Measurements from ENCODE around the gene PLCB1. TPM values are rescaled to one million over a fixed set of nuclear protein-coding genes. Genes with fewer than 3 reads are reported as not detected.
A peak's percentile ranks its signal among the peaks of the same experiment; 100 is the strongest.

The PLCB1 gene
- total RNA-seq, 1 donor from 2014 or later = 6.3 TPM

DNA sequence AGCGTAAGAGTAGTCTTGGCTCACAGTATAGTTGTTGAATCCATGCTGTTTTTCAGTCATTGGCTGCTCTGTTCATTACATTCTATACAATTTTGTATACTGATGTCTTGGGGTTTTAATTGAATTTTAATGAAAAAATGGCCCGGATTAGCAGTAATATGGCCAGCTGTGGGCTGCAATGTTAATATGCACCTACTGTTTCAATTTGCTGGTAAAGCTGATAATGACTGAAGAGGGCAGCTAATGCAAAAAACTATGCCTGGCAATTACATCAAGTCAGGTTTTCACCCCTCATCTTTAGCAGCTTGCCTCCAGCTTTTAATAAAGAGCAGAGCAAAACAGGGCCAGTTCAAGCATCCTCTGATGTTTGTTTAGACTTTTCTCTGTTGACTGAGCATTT is 394.5 kb downstream of the PLCB1 start:
- intact Hi-C loops (cut with DNase I) = no loop called here
- ATAC-seq (ENCODE audit: poor library complexity) (no peak), DNase-seq (no peak)

DNA sequence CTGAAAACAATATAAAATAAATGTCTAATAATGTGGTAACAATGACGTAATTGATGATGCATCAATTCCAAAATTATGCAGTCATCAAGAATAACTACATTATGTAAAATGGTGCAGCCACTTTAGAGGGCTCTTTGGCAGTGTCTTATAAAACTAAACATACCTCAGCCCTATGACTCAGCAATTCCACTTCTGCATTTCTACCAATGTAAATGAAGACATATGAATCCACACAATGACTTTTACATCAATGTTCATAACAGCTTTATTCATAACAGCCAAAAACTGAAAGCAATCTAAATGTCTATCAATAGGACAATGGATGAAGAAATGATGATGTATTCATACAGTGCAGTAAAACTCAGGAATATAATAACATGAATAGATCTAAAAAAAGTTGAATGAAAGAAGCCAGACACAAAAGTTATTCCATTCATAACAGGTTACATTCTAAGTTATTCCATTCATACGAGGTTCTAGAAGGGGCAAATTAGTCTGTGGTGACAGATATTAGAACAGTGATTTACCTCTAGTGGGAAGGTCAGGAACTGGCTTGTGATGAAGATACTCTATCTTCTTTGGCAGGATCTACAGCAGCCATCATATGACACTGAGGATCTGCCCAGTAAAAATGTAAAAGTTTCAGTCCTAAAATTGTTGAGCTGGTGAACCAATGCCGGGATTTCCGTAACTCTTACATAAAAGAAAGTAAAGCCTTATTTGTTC is 396.1 kb downstream of the PLCB1 start:
- DNase-seq (no peak), ATAC-seq (ENCODE audit: poor library complexity) (no peak)
- intact Hi-C loops (cut with DNase I) = no loop called here

DNA sequence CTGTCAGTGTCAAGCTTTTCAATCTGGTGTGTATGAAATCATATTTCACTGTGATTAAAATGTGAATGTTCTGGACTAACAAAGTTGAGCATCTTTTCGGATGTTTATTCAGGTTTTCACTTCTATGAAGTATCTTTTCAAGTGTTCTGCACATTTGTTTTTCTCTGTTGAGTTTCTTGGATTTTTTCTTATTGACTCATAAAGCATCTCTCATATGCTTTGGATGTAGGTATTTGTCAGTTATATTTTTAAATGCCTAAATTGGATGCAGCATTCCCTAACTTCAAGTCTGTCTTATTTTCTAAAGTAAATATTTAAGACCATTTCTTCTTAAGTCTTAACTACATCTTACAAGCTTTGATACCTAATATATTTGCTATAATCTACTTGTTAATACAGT is 398.0 kb downstream of the PLCB1 start:
- intact Hi-C loops (cut with DNase I) = no loop called here
- DNase-seq (no peak), ATAC-seq (ENCODE audit: poor library complexity) (no peak)

DNA sequence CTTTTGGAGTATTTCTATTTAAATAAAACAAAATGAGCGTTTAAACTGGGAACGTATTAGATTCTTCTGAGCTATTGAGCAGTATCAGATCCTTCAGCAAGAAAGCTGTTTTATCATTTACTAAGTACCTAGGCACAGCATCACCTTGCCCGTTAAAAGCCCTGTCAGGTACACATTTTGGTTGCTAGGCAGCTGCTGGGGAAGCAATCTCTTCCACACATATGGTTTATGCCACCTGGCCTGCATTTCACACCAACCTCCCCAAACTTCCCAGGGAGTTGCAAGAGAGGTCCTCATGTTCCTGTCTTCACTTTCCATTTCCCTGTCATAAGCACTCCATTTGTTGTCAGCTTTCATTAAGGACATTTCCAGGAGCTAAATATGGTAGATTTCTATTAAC is 400.1 kb downstream of the PLCB1 start:
- no peak for ATAC-seq (ENCODE audit: poor library complexity)
- intact Hi-C loops (cut with DNase I) = no loop called here
- no peak for DNase-seq

DNA sequence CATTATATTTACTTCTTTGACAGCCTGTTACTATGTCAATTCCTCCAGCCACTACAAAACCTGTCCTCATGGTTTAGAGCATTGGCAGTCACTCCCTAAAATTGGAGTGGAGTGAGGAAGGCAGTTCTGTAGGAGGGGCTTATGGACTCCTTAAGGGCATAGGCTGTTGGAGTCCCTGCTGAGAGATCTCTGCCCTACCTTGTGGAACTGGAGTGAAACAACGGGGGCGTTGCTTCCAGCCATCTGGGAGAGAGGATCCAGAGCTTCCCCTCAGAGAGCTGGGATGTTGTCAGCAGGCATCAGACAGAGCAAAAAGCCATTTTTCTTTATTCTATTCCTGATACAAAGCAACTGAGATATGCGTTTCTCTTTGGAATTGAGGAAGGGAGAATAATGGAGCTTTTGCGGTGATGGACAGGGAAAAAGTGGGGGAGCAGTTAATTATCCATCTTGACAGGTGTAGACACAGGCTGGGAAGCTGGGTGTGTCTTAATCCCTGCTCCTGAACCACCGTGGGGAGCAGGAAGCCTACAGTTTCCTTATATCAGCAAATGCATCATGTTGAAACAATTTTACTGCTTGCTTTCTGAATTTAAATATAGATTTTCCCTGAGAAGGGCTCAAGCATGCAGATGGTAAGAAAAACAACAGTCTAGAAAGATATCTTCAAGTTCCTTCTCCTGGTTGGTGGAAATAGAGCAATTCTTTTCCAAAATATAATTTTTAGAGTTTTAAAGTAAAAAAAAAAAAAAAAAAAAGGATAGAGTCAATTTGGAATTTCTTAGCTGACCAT is 402.5 kb downstream of the PLCB1 start:
- intact Hi-C loops (cut with DNase I) = no loop called here
- no peak for ATAC-seq (ENCODE audit: poor library complexity)
- DNase-seq = no peak

DNA sequence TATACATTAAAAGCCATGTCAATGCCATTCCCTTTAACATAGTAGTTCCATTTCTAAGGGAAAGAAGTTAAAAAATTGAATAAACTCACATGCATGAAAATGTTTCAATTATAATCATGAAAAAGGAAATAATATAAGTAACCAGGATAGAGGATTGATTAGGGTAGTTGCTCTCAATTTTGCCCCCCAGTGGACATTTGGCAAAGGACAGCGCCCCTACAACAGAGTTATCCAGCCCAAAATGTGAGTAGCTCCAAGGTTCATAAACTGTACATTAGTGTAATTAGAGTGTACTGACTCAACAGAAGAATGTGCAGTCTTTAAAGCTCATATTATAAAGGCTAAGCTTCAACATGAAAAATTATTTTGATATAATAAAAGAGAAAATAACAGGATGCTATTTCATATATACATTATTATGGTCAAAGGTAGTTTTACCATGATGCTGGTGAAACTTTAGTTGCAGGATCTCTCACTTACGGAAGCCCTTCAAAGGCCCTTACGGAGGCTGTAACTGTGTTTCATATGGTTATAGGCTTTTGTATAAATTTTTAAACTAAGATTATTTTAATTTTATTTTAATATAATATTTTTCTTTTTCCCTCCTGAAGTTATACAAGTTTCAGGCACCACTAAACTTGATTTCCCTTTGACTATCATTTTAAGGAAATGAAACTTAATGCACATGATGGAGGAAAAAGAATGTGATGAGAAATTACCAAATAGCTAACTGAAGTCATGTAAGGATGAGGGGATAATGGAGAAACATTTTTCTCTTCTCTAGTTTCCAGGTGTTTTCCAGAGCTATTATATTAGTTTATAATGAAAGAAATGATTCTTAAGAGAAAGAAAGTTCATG is 403.6 kb downstream of the PLCB1 start:
- intact Hi-C loops (cut with DNase I) = no loop called here
- no peak for ATAC-seq (ENCODE audit: poor library complexity)

DNA sequence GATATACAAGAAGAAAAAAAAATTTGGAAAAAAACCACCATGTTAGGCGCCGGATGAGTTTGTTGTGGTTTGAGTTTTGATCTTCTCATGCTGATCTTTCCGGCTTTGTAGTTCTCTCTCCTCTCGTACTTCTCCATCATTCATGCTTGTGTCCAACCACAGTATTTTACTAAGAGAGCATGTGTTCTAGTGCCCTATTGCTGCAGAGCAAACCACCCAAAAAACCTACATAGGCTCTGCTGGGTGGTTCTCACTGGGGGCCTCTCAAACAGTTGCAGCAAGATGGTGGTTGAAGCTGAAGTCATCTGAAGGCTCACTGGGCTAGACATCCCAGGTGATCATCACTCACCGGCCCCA is 404.2 kb downstream of the PLCB1 start:
- intact Hi-C loops (cut with DNase I) = no loop called here
- ATAC-seq (ENCODE audit: poor library complexity) (no peak), DNase-seq (no peak)

More for the DNA sequence above, 403.6 kb downstream of the PLCB1 start:
- no peak for DNase-seq

DNA sequence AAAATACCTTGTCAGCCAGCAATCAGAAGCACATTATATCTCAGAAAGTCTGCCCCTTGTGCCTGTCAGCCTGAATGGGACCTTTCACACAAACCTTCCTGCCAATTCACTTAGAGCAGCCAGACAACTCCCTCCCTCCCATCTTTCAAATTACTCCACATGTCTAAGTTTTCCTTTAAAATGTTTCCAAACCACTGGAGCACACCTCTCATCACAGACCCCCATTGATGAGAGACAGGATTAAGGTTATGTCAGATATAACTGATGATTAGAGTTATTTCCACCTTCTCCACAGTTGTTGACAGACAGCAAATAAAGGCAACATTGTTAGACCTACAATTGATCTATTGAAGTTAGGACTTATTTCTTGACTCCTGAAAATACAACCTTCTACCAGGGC is 408.4 kb downstream of the PLCB1 start:
- DNase-seq = no peak
- intact Hi-C loops (cut with DNase I) = no loop called here
- no peak for ATAC-seq (ENCODE audit: poor library complexity)

DNA sequence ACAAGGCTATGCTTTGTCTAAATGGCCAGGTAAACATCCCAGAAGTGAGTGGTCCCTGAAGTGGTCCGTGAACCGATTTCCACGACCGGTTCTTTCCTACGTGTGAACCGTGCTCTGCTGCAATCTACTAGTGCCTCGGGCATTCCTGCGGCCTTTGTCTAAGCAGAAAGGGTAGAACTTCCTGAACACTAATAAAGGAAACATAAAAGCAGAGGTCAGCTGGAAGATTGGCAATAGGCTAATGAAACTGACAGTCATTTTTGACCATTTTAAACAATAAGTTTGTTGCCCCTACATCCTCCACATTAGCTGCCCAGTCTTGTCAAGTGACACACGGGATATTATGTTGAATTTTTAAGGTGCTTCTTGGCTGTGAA is 410.0 kb downstream of the PLCB1 start:
- intact Hi-C loops (cut with DNase I) = no loop called here
- no peak for ATAC-seq (ENCODE audit: poor library complexity)

DNA sequence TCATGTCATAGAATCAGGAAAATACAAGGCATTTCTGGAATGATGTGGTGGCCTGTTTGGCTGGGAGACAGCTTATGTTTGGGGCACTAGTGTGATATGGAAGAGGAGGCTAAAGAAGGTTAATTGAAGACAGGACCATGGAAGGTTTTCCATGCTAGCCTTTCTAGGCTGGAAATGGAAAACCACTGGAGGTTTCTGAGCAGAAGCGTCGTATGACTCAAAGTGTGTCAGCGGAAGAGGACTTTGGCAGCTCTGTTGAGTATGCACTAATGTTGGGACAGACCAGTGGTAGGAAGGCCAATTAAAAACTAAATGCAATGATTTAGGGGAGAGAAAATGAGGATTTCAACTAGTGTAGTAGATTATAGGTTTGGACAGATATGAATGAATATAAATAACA is 413.1 kb downstream of the PLCB1 start:
- no peak for ATAC-seq (ENCODE audit: poor library complexity)
- no peak for DNase-seq
- intact Hi-C loops (cut with DNase I) = no loop called here

More for the DNA sequence above, 410.0 kb downstream of the PLCB1 start:
- no peak for DNase-seq

DNA sequence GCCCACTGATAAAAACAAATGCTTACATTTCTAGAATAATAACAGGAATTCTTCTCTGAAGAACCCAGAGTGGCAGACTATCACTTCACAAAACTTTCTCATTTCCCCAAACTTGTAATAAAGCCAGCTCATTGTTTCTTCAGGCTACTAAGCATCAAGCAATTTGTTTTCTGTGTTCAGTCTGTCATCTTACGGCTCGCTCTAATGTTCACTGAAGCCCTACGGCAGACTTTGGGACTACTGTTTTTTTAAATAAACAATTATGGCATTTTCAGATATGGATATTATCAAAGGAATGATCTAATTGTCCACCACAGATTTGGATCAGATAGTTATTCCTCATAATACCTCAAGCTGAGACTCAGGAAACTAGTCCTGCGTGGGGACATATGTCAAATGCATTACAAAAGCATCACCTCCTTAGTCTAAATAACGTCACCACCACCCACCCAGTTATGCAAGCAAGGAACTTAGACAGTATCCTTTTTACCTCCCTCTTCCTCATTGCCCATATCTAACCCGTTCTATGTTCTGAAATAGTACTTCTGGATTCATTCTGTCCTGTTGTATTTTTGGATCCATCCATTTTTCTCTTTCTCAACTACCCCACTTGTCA is 415.1 kb downstream of the PLCB1 start:
- intact Hi-C loops (cut with DNase I) = no loop called here
- ATAC-seq (ENCODE audit: poor library complexity) = peak; percentile 31
- DNase-seq = no peak

DNA sequence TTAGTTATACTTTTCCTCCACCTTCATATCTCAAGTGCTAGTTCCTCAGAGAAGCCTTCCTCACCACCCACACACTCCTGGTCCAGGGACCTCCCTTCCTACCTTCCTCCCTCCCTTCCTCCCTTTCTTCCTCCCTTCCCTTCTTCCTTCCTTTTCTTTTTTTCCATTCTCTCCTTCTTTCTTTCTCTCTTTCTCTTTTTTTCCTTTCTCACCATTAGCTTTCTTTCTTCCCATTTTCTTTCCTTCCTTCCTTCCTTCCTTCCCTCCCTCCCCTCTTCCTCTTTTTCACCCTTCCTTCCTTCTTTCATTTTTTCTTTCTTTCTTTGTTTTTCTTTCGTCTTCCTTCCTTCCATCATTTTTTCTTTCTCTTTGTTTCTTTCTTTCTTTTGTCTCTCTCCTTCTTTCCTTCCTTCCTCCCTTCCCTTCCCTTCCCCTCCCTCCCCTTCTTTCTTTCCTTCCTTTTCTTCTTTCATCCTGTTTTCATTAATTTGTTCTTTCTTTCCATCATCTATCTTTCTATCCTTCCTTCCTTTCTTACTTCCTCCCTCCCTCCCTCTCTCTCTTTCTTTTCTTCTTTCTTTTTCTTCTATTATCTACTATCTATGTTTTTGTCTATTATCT is 416.0 kb downstream of the PLCB1 start:
- ATAC-seq (ENCODE audit: poor library complexity) (no peak), DNase-seq (no peak)
- intact Hi-C loops (cut with DNase I) = no loop called here

DNA sequence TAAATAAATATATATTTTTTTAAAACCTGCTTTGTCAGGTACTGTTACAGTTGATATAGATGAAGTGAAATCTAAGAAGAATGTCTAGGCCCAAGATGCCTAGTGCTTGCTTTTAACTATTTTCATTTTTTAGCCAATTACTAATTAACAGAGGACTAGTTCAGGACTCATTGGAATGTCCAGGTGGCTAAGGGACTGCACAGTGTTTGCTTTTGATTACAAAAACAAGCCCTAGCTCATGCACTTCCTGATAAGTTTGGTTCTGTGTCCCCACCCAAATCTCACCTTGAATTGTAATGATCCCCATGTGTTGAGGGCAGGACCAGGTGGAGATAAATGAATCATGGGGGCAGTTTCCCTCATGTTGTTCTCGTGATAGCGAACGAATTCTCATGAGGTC is 417.1 kb downstream of the PLCB1 start:
- DNase-seq (no peak), ATAC-seq (ENCODE audit: poor library complexity) (no peak)
- intact Hi-C loops (cut with DNase I) = no loop called here

DNA sequence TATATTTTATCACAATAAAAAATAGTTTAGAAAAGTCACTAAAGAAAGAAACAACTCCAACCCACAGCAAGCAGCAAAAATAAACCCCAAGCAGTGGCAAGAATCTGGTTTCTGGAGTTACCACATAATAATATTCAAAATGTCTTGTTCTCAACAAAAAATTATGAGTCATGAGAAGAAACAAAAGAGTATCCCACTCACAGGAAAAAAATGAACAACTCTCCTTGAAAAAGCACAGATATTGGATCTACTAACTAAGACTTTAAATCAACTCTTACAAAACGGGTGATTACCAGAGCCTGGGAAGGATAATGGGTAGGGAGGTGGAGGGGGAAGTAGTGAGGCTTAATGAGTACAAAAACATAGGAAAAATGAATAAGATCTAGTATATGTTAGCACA is 425.6 kb downstream of the PLCB1 start:
- intact Hi-C loops (cut with DNase I) = no loop called here
- no peak for ATAC-seq (ENCODE audit: poor library complexity)
- no peak for DNase-seq

DNA sequence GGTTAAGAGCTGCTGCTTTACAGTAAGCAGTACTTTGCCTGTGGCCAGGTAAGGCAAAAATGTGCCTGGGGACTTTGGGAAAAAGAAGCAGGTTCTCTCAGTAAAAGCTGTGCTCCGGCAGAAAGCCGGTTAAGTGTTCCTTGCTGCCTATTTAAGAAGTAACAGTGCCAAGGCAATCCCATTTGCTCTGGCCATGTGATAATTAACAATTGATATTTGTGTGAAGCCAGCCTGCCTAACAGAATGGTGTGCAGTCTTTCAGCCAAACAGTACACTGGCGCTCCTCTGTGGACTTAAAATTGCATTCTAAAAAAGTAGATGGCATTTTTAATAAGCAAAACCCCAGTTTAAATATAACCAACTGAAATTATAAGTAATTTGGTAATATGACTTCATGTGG is 430.3 kb downstream of the PLCB1 start:
- intact Hi-C loops (cut with DNase I) = no loop called here
- ATAC-seq (ENCODE audit: poor library complexity) = no peak

DNA sequence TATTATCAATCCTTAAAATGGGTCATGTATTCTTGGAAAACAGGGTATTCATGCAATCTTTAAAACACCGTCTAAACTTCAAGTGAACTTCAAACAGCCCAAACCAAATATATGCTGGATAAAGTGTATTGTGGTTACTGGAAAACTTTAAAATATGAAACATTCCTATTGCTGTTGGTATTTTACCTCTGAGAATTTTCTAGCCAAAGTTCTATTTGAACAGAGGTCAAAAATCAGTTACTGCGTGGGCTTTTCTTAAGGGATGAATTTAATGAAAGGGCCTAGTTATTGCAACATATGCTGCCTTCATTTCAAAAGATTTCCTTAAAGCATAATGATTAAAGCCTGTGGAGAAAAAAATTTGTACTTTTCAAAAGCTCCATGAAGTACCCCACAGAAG is 436.0 kb downstream of the PLCB1 start:
- intact Hi-C loops (cut with DNase I) = no loop called here
- ATAC-seq (ENCODE audit: poor library complexity) = peak; percentile 51
- no peak for DNase-seq

More for the DNA sequence above, 430.3 kb downstream of the PLCB1 start:
- no peak for DNase-seq

DNA sequence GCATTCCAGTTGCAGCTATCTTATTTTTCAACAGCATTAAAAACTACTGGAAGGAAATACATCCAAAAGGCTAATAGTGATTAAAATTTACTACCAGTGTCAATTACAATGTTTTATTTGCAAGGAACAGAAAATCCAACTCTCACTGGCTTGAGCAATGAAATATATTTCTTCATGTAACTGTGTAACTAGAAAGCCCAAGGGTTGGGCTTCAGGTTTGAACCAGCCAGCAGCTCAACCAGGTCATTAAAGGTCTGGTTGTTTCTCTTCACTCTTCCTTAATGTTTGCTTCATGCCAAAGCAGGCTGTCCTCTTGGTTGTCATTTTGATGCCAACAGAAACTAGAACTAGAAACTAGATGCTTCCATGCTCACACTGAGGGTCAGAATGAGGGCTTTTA is 437.7 kb downstream of the PLCB1 start:
- intact Hi-C loops (cut with DNase I) = no loop called here
- ATAC-seq (ENCODE audit: poor library complexity) = no peak
- DNase-seq = no peak

DNA sequence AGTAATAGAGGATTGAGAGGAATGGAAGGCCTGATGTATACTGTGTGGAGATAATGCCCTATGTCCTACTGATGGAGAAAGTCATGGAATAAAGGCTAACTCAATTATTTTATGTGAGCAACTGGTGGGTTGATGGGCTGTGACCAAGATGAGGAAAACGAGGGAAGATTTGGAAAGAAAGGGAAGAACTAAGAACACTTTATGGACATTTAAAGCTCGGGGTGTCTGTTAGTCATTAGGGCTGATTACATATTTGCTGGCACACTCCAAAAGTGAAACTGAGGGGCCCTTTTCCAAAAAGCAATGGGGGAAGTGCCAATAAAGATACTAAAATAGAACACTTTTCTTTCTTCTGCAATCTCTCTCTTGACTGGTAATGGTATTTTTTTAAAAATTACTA is 439.5 kb downstream of the PLCB1 start:
- no peak for DNase-seq
- intact Hi-C loops (cut with DNase I) = no loop called here
- ATAC-seq (ENCODE audit: poor library complexity) = peak; percentile 55

DNA sequence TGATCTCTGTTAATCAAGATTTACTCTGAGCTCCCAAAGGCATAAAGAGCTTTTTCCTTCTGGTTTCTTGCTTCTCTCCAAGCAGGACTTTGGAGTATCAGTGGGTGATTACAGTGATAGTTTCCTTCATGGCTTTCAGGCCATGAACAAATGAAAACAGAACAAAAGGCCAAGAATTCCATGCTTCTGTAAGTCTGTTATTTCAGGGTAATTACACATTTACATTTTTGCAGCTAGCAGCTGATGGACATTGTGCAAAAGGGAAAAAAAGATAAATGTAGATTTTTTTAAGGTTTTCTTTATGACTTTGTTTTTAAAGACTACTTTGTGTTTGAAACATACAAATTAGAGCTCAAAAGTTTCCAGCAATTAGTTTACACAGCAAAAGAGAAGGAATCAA is 441.6 kb downstream of the PLCB1 start:
- ATAC-seq (ENCODE audit: poor library complexity) = no peak
- intact Hi-C loops (cut with DNase I) = no loop called here
- no peak for DNase-seq
